Loucy (cell line): ENCODE results near the gene CDH13.

Source experiments
- H2AFZ ChIP-seq: fragments of 200-600 bp; sonication (generic); 2 replicates; pipeline ENCODE4 v1.6.0; 2016; ENCODE audit warnings: antibody characterized with exemption, mild to moderate bottlenecking, low read length, moderate library complexity
- H3F3A ChIP-seq: fragments of 200-600 bp; 2 replicates; pipeline ENCODE4 v1.6.0; 2016; ENCODE audit warnings: antibody characterized with exemption, low read depth, mild to moderate bottlenecking
- H3K27me3 ChIP-seq: fragments of 200-600 bp; sonication (generic); 2 replicates; pipeline ENCODE4 v1.6.1; 2014; ENCODE audit warnings: low read length, mild to moderate bottlenecking; ENCODE audit not compliant: insufficient read depth, poor library complexity, severe bottlenecking
- H3K36me3 ChIP-seq: fragments of 200-600 bp; sonication (generic); 2 replicates; pipeline ENCODE4 v1.6.1; 2016; ENCODE audit warnings: low read length; ENCODE audit not compliant: insufficient read depth
- H3K4me1 ChIP-seq: fragments of 200-600 bp; sonication (generic); 2 replicates; pipeline ENCODE4 v1.5.1; 2014; ENCODE audit warnings: low read length, mild to moderate bottlenecking; ENCODE audit not compliant: insufficient read depth, poor library complexity, severe bottlenecking
- H3K4me2 ChIP-seq: fragments of 200-600 bp; sonication (generic); 2 replicates; pipeline ENCODE4 v1.6.0; 2014; ENCODE audit warnings: antibody characterized with exemption, low read length, low read depth, mild to moderate bottlenecking; ENCODE audit not compliant: poor library complexity, severe bottlenecking
- H3K4me3 ChIP-seq: fragments of 200-600 bp; sonication (generic); 2 replicates; pipeline ENCODE4 v1.5.1; 2014; ENCODE audit warnings: low read length, mild to moderate bottlenecking, mixed read lengths; ENCODE audit not compliant: poor library complexity, severe bottlenecking
- H3K79me2 ChIP-seq: fragments of 200-600 bp; sonication (generic); 2 replicates; pipeline ENCODE4 v1.6.1; 2014; ENCODE audit warnings: low read length; ENCODE audit not compliant: insufficient read depth
- H3K9ac ChIP-seq: fragments of 200-600 bp; sonication (generic); 2 replicates; pipeline ENCODE4 v1.6.0; 2014; ENCODE audit warnings: mild to moderate bottlenecking, low read depth, low read length, moderate library complexity; ENCODE audit not compliant: poor library complexity, severe bottlenecking
- H3K9me2 ChIP-seq: fragments of 200-600 bp; sonication (generic); replicated peaks from 2 replicates; pipeline ENCODE4 v1.6.1; 2016; ENCODE audit warnings: low read depth, low read length, mixed read lengths
- H3K9me3 ChIP-seq: fragments of 200-600 bp; sonication (generic); 2 replicates; pipeline ENCODE4 v1.6.1; 2014; ENCODE audit warnings: mild to moderate bottlenecking, antibody characterized with exemption, low read length, low read depth; ENCODE audit not compliant: insufficient read depth
- H4K20me1 ChIP-seq: fragments of 200-600 bp; sonication (generic); 2 replicates; pipeline ENCODE4 v1.6.0; 2014; ENCODE audit warnings: antibody characterized with exemption, low read length, mild to moderate bottlenecking; ENCODE audit not compliant: insufficient read depth, poor library complexity, severe bottlenecking
- CTCF ChIP-seq: fragments of 200-600 bp; sonication (generic); conservative IDR thresholded peaks from 2 replicates; pipeline ENCODE4 v1.5.1; 2014; ENCODE audit warnings: mild to moderate bottlenecking, antibody characterized with exemption, low read length
- EZH2phosphoT487 ChIP-seq: fragments of 200-600 bp; IDR thresholded peaks from 2 replicates; pipeline ENCODE4 v1.6.1; 2018; ENCODE audit warnings: antibody characterized with exemption, mild to moderate bottlenecking, moderate library complexity, borderline replicate concordance

Gene CDH13

GRCh38 chr16:82874271-82874670 is 247.5 kb downstream of the CDH13 start:
- H3F3A ChIP-seq, result no peaks in the 10 kb centered on the region
- TF ChIP-seq EZH2phosphoT487, result no peak
- no peak for TF ChIP-seq CTCF
- no peak overlapping the region for H3K9ac ChIP-seq
- no peaks in the 10 kb centered on the region for H3K36me3 ChIP-seq
- H3K27me3 ChIP-seq, result no peaks in the 10 kb centered on the region
- no peak overlapping the region for H3K4me2 ChIP-seq
- no peak overlapping the region for H2AFZ ChIP-seq
- no peaks in the 10 kb centered on the region for H3K79me2 ChIP-seq
- no peaks in the 10 kb centered on the region for H3K9me2 ChIP-seq
- no peaks in the 10 kb centered on the region for H3K4me1 ChIP-seq
- H3K4me3 ChIP-seq, result no peak overlapping the region
- 0 out of 2 replicates have a peak, but pooled peaks cover 2% of the 10 kb centered on the region for H3K9me3 ChIP-seq
- H4K20me1 ChIP-seq, result no peaks in the 10 kb centered on the region

DNA sequence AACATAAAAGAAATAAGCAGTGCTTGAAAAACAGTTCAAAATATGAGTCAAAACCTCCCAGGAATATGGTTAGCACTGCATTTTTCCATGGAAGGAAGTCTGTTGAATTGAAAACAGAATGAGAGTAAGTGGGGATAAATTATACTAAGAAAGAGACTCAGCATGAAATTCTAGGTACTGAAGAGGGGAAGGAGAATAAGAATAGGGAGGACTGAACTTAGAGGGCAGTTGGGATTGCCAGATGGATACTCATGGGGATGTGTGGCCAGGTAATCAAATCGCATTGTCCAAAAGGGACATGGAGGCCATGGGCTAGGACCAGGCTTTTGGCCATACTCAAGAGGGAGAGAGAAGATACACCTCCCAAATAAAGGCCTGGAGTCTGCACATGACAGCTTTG is 247.9 kb downstream of the CDH13 start:
- no peak overlapping the region for H3K4me3 ChIP-seq
- H3K27me3 ChIP-seq, result no peaks in the 10 kb centered on the region
- no peaks in the 10 kb centered on the region for H3F3A ChIP-seq
- no peaks in the 10 kb centered on the region for H3K9me2 ChIP-seq
- H4K20me1 ChIP-seq, result no peaks in the 10 kb centered on the region
- no peak overlapping the region for H3K9ac ChIP-seq
- no peak for TF ChIP-seq EZH2phosphoT487
- no peak for TF ChIP-seq CTCF
- H3K4me2 ChIP-seq, result no peak overlapping the region
- no peaks in the 10 kb centered on the region for H3K79me2 ChIP-seq
- H2AFZ ChIP-seq, result no peak overlapping the region
- 0 out of 2 replicates have a peak, but pooled peaks cover 2% of the 10 kb centered on the region for H3K9me3 ChIP-seq
- no peaks in the 10 kb centered on the region for H3K4me1 ChIP-seq
- no peaks in the 10 kb centered on the region for H3K36me3 ChIP-seq

DNA sequence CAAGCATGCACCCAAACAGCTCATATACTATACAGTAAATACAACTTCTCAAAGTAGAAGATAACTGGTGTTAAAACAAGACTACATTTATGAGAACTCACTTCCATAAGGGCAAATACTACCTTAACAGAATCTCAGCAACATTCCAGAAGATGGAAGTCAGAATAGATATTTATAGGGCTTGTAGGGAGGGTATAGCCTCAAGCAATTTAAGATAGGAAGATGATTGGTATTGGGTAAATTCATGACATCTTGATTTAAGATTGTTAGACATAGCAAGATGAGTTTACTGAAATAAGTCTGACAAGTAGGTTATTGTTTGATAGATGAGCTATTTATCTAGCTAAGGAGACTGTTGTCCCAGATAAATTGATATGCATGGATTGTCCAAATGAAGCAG is 250.2 kb downstream of the CDH13 start:
- H3K4me1 ChIP-seq, result no peaks in the 10 kb centered on the region
- H3K27me3 ChIP-seq, result no peaks in the 10 kb centered on the region
- no peaks in the 10 kb centered on the region for H3K79me2 ChIP-seq
- H3F3A ChIP-seq, result no peaks in the 10 kb centered on the region
- H3K9ac ChIP-seq, result no peak overlapping the region
- no peak overlapping the region for H3K4me3 ChIP-seq
- H3K9me2 ChIP-seq, result no peaks in the 10 kb centered on the region
- no peaks in the 10 kb centered on the region for H3K36me3 ChIP-seq
- no peaks in the 10 kb centered on the region for H4K20me1 ChIP-seq
- TF ChIP-seq EZH2phosphoT487, result no peak
- TF ChIP-seq CTCF, result no peak
- no peak overlapping the region for H3K4me2 ChIP-seq
- H3K9me3 ChIP-seq, result 0 out of 2 replicates have a peak, but pooled peaks cover 2% of the 10 kb centered on the region
- H2AFZ ChIP-seq, result no peak overlapping the region
